NCI-H345 treated with DMSO at 0.1 percent for 48 hours (cell line): ENCODE results near the gene HSD17B1.

Source experiments
- DNase-seq: peaks from one replicate; lab custom pipeline; 2025; ENCODE audit not compliant: unreplicated experiment; lab: John Stamatoyannopoulos, UW

The HSD17B1 gene

DNA sequence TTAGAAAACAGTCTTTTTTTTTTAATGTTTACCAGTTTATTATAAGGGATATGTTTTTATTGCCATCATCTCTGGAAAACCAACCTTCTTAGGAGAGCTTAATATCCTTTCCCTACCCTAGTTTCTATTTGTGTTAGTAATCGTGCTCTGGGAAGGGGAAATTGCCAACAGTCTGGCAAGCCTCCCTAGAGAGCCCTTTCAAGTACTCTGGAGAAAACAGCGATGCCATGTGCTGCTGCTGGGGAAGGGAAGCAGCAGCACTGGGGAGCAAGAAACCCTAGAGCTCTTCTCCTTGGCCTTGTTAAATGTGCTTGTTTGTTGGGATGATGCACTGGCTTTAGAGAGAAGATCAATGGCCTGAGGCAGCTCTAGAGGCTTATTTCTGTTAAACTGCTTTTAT is 46.2 kb downstream of the HSD17B1 start:
- DNase-seq: no peak

DNA sequence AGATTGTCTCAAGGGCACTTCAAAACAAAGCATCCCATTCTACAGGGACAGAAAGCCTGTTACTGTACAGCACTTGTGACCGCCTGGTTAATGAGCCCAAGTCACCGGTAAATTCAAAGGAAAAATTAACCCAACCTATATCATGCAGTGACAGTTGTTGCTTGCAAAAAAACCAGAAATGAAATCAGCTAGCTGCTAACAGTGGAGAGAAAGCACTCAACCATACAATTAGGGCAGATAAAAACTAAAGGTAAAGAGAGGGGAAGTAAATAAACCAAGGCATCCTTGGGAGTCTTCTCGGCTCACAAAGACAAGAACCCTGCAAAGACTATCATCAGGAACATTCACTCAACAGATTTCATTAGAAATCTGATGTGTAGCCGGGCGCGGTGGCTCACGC is 50.6 kb downstream of the HSD17B1 start:
- no peak for DNase-seq
